Stimulated activated naive CD4-positive, alpha-beta T cell treated with Interleukin-2 at 50 U/mL for 16 hours (primary cell): ENCODE measurements around the gene PXMP4.
A peak's percentile ranks its signal among the peaks of the same experiment; 100 is the strongest.

Experiments used
- DNase-seq: peaks from one replicate; lab custom pipeline; 2025; lab: John Stamatoyannopoulos, UW

The PXMP4 gene

DNA sequence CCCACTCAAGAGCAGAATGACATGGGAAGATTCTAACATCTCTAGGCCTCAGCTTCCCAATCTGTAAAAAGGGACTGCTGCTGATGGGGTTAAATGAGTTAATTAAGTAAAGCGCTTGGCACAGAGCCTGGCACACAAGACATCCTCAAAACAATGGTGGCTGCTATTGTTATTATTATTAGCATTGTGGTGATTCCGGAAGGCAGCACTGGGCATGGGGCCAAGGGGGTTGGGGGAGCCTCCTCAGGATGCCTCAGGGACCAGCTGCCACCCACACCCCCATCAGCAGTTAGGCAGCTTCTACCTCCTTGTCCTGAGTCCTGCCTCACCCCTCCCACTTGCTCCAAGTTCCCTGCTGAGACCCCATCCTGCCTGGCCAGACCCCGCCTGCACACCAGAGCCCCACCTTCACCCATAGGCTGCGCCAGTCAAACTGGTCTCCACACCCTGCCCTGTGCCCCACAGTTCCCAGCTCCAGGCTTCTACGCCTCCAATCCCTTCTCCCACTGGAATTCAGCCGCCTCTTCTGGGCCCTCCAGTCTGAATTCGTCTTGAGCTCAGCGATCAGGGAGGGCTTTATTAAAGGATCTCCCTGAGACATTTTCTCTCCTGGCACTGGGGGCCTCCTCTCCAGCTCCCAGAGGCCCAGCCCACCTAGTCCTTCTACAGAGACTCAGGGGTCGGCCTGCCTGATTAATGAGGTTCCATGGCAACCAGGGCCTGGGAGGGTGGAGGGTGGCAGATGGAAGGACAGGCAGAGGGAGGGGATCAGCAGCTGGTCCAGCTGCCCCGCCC lies 35.4 kb downstream of the PXMP4 start:
- DNase-seq: no peak

DNA sequence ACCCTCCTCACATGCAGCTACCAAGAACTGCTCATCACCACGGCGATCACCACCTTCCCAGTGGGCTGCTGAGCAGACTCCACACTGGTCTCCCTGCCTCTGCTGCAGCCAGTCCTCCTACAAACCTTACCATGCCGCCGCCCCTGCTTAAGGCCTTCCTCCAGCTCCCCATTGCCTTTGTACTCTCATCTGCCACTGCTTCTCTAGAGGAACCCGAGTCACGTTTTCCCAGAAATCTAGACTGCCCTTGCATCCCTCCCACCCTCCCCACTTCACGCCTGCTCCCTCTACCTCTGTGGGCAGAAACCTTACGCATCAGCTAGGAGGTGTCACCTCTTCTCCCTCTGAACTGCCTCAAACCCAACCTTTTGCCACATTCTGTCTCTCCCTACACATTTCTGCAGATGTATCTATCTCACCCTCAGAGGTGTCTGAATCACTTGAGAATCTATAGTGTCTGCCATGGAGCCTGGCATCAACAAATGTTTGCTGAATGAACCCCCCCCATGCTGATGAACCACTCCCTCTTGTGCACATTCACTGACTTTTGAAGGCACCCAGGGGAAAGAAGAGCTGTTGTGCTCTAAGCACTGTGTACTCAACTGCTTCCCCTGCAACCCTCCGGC lies 38.3 kb downstream of the PXMP4 start:
- no peak for DNase-seq

DNA sequence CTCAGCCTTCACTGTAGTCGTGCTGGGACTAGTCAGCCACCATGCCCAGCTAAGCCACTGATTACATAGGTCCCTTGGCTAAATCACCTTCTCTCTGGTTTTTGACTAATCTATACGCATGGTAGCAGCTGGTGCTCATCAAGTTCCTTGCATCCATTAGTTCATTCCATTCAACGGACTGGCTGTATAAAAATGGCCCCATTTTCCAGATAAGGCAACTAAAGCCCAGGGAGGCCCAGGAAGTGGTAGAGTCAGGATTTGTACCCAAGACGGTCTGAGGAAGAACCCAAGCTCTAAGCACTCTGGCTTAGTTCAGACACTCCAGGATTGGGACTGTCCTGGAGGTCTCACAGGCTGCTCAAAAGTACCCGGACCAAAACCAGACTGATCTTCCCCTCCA lies 38.8 kb downstream of the PXMP4 start:
- no peak for DNase-seq

DNA sequence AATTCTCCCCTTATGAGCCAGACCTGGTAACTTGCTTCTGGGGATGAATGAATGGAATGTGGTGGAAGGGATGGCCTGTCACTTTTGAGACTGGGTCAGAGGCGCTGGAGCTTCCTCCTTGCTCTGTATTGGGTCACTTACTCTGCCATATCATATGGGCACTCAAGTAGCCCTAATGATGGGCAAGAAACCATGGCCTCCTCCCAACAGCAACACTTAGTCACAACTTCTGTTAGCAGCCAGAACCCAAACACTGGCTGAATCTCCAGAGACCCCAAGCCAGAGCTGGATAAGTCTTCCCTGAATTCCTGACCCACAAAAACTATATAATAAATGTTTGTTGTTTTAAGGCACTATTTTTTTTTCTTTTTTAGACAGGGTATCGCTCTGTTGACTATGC lies 39.4 kb downstream of the PXMP4 start:
- DNase-seq: no peak

- peak; percentile 28 for DNase-seq
These were observed 40.2 kb downstream of the PXMP4 start for GRCh38 chr20:33679758-33680485.

DNA sequence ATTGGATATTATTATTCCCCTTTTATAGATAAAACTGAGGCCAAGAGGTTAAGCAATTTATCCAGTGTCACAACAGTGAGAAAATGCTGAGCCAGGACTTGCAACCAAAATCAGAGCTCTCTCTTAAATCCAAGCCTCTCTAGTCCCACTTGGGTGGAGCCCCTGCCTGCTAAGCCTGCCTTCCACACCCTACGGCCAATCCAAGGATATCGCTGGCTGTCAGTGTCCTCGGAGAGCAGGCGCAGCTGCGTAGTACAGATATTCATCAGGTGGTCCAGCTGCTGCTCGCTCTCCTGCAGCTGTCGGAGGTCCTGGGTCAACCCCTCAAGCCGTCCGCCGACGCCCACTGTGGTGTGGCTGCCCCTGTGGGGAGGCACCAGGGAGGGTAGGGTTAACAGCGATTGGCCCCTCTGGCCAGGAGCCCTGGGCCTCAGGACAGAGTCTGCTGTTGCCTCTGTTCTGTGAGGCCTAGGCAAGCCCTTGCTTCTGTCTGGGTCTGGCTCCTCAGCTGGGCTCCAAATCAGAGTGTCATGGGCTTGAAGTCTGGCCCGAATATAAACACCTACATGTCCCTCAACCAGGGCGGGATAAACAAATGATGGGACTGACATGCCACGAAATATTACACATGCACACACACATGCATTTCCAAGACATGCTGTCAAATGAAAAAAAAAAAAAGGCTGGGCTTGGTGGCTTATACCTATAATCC lies 42.0 kb downstream of the PXMP4 start:
- DNase-seq: no peak

DNA sequence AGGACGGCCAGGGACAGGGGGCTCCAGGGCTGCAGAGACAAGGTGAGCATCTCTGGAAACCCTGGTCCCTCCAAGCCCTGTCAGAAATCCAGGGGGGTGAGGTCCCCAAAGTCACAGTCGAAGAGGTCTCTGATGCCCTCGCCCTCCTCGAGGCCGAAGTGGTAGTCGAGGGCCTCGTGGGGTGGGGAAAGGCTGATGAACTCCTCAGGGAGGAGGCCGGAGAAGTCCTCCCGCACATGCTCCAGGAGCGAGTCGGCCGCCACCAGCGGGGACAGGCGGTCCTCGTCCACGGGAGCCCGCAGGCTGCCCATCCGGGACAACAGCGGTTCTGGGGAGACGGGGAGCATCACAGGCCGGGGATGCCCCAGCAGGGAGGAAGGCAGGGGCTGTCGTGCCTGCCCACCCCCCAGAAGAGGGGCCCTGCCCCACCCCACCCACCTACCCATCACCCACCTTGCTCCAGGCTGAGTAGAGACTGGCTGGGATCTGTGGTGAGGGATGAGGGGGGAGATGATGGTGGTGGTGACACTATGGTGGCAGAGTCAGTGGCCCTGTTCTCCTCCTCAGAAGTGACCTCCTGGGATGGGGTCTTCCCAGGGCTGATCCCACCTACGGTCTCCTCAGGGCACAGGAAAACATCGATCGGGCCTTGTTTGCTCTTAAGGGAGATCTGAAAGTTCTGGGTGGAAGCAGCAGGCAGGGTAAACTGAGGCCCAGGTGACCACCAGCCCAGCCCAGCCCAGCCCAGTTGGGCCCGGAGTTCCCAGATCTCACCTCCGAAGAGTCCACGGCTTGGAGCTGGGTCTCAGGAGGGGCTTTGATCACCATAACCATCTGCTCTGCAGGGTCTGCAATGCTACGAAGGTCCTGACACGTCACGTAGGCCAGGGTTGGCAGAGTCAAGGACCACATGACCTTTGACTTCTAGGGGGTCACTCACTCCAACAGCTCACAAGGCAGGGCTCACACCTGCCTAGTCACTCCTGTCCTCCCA lies 43.2 kb downstream of the PXMP4 start:
- DNase-seq: no peak

DNA sequence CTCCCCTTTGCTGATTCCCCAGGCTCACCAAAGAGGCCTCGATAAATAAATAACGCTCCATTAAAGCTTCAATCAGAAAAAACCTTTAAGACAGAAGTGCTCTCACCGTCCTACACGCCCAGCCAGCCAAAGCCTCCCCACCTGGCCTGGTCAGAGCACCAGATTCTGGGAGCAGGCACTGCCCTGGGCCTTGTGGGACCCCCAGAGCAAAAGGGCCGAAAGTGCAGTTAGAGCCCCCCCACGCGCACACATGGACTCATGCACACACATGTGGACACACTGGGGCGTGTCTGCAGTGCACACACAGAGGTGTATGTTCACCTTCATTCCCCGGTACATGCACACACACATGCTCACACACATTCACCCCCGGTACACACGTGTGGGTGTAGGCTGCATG lies 44.0 kb downstream of the PXMP4 start:
- no peak for DNase-seq

- no peak for DNase-seq
These were observed 44.8 kb downstream of the PXMP4 start for GRCh38 chr20:33675136-33675959.

GRCh38 chr20:33674294-33675135 lies 45.6 kb downstream of the PXMP4 start, which contains the start of gene NECAB3:
TSS of gene NECAB3 (minus strand) at chr20:33674428. CDS start at chr20:33674352, 76 bp downstream.
- DNase-seq: peak; percentile 43

GRCh38 chr20:33673410-33674293 lies 46.5 kb downstream of the PXMP4 start:
- no peak for DNase-seq

DNA sequence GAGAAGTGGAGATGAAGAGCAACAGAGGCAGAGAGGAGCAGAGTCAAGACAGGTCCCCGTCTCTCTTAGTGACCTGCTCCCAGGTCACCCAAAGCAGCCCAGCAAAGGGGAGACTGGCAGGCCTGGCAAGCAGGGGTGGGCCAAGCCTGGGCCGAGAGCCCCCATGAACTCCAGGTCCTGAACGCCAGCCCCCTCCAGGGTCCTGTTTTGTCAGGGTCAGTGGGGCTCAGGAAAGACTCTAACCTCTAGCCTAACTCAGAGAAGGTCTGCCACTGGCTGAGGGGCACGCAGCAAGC lies 47.0 kb downstream of the PXMP4 start:
- DNase-seq: no peak

- DNase-seq: no peak
These were observed 47.5 kb downstream of the PXMP4 start for GRCh38 chr20:33672426-33673113.

DNA sequence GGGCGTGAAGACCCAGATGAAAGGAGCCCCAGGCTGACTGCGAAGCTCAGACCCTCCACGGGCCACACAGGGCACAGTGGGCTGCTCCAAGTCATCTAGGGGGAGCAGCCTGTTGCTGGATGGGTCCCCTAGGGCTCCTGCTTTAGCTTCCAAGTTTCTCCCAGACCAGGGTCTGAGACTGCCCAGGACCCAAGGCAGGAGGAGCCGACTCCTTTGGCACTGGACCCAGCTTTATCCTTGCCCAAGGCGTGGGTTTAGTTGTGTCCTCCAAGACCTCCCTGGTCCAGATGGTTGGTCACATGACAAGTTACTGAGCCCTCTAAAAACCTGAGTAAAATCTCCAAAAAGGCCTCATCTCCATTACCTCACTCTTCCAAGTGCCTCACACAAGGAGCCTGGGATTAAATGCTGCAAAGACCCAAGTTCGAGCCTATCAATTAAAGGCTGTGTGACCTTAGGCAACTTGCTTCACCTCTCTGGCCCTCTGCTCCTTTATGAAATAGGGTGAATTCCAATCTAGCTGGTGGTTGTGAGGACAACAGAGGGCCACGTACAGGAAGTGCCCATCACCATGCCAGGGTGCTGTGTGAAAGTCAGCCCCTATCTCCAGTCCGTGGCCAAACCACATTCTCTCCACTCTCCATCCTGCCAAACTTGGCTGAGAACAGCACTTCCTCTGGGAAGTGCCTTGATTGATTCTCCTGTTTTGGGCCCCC lies 48.4 kb downstream of the PXMP4 start:
- DNase-seq: no peak

DNA sequence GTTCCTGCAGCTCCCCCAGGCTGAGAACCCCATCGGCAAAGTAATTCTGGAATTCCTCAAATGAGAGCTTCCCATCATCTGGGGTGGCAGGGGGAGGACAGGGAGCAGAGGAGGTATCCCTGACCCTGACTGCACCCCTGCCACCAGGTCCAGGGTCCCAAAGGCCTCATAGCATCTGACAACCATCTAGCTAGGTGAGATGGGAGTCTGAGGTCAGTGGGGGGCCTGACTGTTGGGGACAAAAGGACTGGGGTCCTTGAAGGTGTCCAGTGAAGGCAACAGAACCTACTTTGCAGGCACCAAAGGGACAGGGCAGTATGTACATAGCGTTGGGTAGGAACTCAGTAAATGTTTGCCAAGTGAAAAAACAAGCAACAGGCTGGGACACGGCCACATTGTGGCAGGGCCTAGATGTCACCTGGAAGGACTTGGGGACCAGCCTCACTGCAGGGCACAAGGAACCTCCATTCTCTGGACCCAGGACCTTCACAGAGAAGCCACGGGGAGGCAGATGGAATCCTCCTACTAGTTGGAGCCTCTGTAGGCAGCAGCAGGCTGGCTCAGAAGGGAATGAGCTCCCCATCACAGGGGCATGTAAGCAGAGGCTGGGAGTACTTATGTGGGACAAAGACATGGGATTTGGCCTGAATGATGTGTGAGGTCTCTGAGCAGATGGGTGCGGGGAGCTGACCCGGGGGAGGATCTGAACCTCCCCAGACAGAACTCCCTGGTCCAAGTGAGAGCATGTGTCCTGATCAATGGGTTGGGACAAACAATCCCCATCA lies 49.2 kb downstream of the PXMP4 start:
- no peak for DNase-seq

DNA sequence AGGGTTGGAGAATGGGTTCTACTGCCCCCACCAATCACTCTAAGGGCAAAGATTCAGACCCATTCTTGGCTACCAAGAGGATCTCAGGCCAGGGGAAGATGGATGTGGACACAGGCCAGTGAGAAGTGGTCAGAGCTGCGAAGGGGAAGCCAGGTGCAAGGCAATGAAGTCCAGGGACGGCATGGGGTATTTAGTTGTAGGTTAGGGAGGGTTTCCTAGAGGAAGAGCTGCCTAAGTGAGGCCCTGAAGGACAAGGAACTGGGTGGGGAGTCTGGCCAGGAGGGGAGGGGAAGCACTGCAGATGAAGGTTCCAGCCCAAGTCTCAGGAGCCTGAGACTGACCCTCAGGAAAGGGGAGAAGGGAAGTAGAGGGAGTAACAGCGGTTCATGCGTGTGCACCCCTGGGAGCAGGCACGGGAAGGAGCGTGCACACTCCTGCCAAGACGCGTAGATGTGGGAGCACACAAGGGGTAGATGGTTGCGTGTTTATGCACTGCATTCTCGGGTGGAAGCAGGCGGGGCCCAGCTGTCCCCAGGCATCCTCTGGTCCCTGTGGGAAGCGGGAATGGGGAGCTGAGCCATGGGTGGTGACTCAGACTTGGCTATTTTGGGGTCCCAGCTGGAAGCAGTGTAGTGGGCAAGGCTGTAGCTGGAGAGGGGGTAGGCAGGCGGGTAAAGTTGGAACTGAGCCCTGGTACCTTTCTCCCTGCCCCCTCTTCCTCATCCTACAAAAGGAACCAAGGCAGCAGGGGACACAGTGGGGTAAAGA lies 50.1 kb downstream of the PXMP4 start:
- DNase-seq: no peak
